ENCODE results near the gene TRABD. TPM values are rescaled to one million over a fixed set of nuclear protein-coding genes. Genes with fewer than 3 reads are reported as not detected.
A peak's percentile ranks its signal among the peaks of the same experiment; 100 is the strongest.

Gene TRABD
- total RNA-seq, 2 experiments from 2014 or later: 184 to 193 TPM

- peaks cover 56% of the 10 kb centered on the region for H3K36me3 Mint-ChIP-seq (ENCODE audit: low read depth)
- no peak overlapping the region for H3K4me3 ChIP-seq (ENCODE audit: low read length)
- H3K4me1 ChIP-seq (ENCODE audit: insufficient read depth, low read length): peaks cover 20% of the 10 kb centered on the region
- H3K9me3 ChIP-seq (ENCODE audit: control insufficient read depth in 1 of 2, insufficient read depth in 1 of 2, low read length in 2 of 2): no peaks in the 10 kb centered on the region
- H3K27ac Mint-ChIP-seq: peak overlapping the region; percentile 78
- ChIA-PET POLR2A (interaction anchor here (0.8 to 1.0 kb wide), 2 partner anchors 19 to 35 kb away, joined by 3 to 4 read pairs; no protein-coding TSS in a partner anchor), CTCF (no interaction called here)
- peak; percentile 28 for ATAC-seq (ENCODE audit: poor library complexity)
- H3K27me3 Mint-ChIP-seq: no peaks in the 10 kb centered on the region
- H3K27ac ChIP-seq (ENCODE audit: low read depth in 1 of 2, low read length in 2 of 2): no peak overlapping the region
- peaks cover 30% of the 10 kb centered on the region for H3K4me1 Mint-ChIP-seq (ENCODE audit: low read depth)
- intact Hi-C loops (cut with DNase I, micrococcal nuclease): loop anchor here (1.0 to 10.0 kb wide), 6 partner anchors 18 to 374 kb away; partner anchors contain the start of gene PANX2 (in 1 of the 2)
- TF ChIP-seq CTCF (IDR thresholded peaks at IDR 0.05): no peak
- H3K27me3 ChIP-seq (ENCODE audit: control insufficient read depth in 1 of 2, insufficient read depth in 2 of 2, low read length in 2 of 2): no peaks in the 10 kb centered on the region
- H3K36me3 ChIP-seq (ENCODE audit: insufficient read depth, low read length): peaks cover 63% of the 10 kb centered on the region
- no peak for DNase-seq
- H3K9me3 Mint-ChIP-seq: no peaks in the 10 kb centered on the region
- peak overlapping the region; percentile 11 for H3K4me3 Mint-ChIP-seq
Observed at GRCh38 chr22:50208939-50209892, 23.5 kb downstream of the TRABD start.

- ChIA-PET CTCF (no interaction called here), POLR2A (no interaction called here)
- Mint-ChIP-seq H3K27me3 (no peaks in the 10 kb centered on the region), H3K36me3 (ENCODE audit: low read depth) (peaks cover 57% of the 10 kb centered on the region), H3K4me1 (ENCODE audit: low read depth) (peaks cover 26% of the 10 kb centered on the region), H3K4me3 (peak overlapping the region; percentile 11), H3K27ac (peak overlapping the region; percentile 78), H3K9me3 (no peaks in the 10 kb centered on the region)
- H3K4me3 ChIP-seq (ENCODE audit: low read length): no peak overlapping the region
- H3K9me3 ChIP-seq (ENCODE audit: control insufficient read depth in 1 of 2, insufficient read depth in 1 of 2, low read length in 2 of 2): no peaks in the 10 kb centered on the region
- peaks cover 20% of the 10 kb centered on the region for H3K4me1 ChIP-seq (ENCODE audit: insufficient read depth, low read length)
- intact Hi-C loops (cut with DNase I, micrococcal nuclease): loop anchor here (1.0 to 10.0 kb wide), 6 partner anchors 19 to 375 kb away; partner anchors contain the start of gene PANX2 (in 1 of the 2)
- ATAC-seq (ENCODE audit: poor library complexity) (peak; percentile 82), DNase-seq (peak; percentile 59 to 88 (median 68))
- peak; percentile 70 for TF ChIP-seq CTCF (IDR thresholded peaks at IDR 0.05)
- H3K36me3 ChIP-seq (ENCODE audit: insufficient read depth, low read length): peaks cover 64% of the 10 kb centered on the region
- H3K27me3 ChIP-seq (ENCODE audit: control insufficient read depth in 1 of 2, insufficient read depth in 2 of 2, low read length in 2 of 2): no peaks in the 10 kb centered on the region
- H3K27ac ChIP-seq (ENCODE audit: low read depth in 1 of 2, low read length in 2 of 2): no peak overlapping the region
Observed at GRCh38 chr22:50209893-50210292, 24.2 kb downstream of the TRABD start.

- H3K27me3 Mint-ChIP-seq: no peaks in the 10 kb centered on the region
- Histone ChIP-seq H3K27me3 (ENCODE audit: control insufficient read depth in 1 of 2, insufficient read depth in 2 of 2, low read length in 2 of 2) (no peaks in the 10 kb centered on the region), H3K27ac (ENCODE audit: low read depth in 1 of 2, low read length in 2 of 2) (no peak overlapping the region), H3K4me1 (ENCODE audit: insufficient read depth, low read length) (peaks cover 20% of the 10 kb centered on the region), H3K4me3 (ENCODE audit: low read length) (no peak overlapping the region), H3K36me3 (ENCODE audit: insufficient read depth, low read length) (peaks cover 69% of the 10 kb centered on the region), H3K9me3 (ENCODE audit: control insufficient read depth in 1 of 2, insufficient read depth in 1 of 2, low read length in 2 of 2) (no peaks in the 10 kb centered on the region)
- ChIA-PET CTCF (interaction anchor here (1.4 kb wide), 1 partner anchor 62 kb away, joined by 6 read pairs; no protein-coding TSS in a partner anchor), POLR2A (interaction anchor here (1.2 kb wide), 1 partner anchor 34 kb away, joined by 5 read pairs; the partner anchor contains the start of gene TUBGCP6)
- ATAC-seq (ENCODE audit: poor library complexity) (no peak), DNase-seq (peak in 1 of 14 experiments; percentile 39)
- no peak overlapping the region for H3K27ac Mint-ChIP-seq
- H3K4me3 Mint-ChIP-seq: no peak overlapping the region
- H3K36me3 Mint-ChIP-seq (ENCODE audit: low read depth): peaks cover 56% of the 10 kb centered on the region
- TF ChIP-seq CTCF (IDR thresholded peaks at IDR 0.05): no peak
- peaks cover 21% of the 10 kb centered on the region for H3K4me1 Mint-ChIP-seq (ENCODE audit: low read depth)
- intact Hi-C loops (cut with DNase I, micrococcal nuclease): no loop called here
- H3K9me3 Mint-ChIP-seq: no peaks in the 10 kb centered on the region
Observed at GRCh38 chr22:50210378-50211139, 24.8 kb downstream of the TRABD start.
